GM21515 (cell line): ENCODE measurements around the gene ENOX1.

Source experiments
- ATAC-seq: cut with Tn5 transposase; IDR thresholded peaks from one replicate; pipeline ENCODE4 v1.9.1; 2021; ENCODE audit not compliant: unreplicated experiment

The ENOX1 gene

DNA sequence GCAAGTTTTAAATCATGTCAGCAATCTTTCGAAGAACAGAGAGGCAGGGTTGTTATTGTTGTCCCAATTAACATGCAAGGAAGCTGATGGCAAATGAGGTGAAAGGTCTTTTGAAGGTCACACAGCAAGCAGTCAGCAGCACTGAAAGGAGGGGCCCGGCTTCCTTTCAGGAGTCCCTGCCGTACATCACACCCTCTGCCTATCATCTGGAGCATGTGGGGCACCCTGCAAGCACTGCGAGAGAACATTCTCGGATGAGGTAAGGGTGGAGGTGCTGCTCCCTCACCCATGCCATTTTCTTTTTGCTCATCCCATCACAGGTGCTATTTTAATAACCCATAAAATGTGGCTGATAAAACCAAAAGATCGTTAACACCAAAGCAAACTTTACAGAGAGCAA, 111.2 kb downstream of the ENOX1 start:
- no peak for ATAC-seq

DNA sequence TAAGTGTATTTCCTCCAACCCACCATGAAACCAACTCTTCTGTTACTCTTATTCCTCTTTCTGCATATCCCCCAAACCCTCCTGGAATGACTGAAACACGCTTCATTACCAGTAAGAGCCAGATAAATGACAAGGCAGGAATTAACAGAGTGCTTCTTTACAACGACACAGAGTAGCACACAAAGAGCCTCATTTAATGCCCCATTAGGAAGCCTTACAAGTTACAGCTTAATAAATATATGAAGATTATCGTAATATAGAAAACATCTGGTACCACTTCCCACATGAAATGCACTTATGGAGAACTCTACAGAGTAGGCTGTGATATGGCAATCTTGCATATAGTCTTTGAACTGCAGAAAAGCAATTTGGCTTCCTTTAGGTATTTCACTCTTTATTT, 116.8 kb downstream of the ENOX1 start:
- no peak for ATAC-seq

DNA sequence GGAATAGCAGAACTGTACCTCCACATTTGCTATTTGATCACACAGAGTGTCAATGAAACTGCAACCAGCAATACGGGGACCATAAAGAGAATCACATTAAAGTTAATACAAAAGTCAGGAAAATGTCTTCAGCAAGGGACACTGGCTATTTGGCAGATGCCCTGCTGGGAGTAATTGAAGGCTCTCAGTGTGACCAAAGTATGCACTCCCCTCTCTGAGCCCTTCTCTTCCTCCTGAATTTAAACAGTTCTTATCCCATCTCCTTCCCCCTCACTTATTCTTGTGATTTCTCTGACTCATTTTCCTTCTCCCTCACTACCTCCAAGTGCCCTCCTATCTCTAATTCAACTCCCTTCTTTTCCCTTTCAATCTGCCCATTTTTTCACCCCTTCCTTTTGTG, 117.7 kb downstream of the ENOX1 start:
- ATAC-seq: no peak

DNA sequence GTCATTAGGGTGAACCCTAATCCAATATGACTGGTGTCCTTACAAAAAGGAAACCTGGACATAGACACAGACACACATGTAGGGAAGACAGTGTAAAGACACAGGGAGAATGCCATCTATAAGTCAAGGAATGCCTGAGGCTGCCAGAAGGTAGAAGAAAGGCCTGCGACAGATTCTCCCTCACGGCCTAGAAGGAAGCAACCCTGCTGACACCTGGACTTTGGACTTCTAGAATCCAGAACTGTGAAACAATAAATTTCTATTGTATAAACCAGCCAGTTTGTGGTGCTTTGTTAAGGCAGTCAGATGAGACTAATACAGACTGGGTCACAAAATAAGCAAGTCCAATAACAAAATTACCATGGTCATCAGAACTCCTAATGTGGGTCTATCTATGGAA, 120.4 kb downstream of the ENOX1 start:
- ATAC-seq: no peak

- ATAC-seq: no peak
Observed at GRCh38 chr13:43665388-43665787, 121.4 kb downstream of the ENOX1 start.

DNA sequence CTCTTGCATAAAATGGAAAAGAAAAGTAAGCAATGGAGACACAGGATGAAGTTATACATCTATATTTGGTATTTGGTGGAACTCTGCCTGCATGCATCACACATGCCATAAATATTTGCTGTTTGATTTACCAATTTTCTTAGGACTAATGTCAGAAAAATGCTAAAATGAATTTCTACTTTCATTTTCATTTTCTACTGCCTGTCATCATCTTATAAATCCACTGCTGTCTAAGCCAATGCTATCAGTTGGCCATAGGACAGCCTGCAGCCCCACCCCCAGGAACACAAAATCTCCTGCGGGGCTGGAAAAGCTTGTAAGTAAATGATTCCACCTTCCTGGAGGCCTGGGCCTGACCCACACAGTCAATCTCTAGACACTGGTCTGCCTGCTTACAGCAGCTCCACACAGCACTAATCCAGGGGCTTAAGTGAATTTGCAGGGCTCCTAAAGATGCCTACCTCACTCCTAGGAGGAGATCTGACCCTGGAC, 122.0 kb downstream of the ENOX1 start:
- ATAC-seq: no peak

- ATAC-seq: no peak
Observed at GRCh38 chr13:43663474-43664090, 123.2 kb downstream of the ENOX1 start.

- ATAC-seq: no peak
Observed at GRCh38 chr13:43662976-43663375, 123.8 kb downstream of the ENOX1 start.

GRCh38 chr13:43661161-43661830, 125.5 kb downstream of the ENOX1 start:
- ATAC-seq: no peak

- ATAC-seq: no peak
Observed at GRCh38 chr13:43657485-43657884, 129.3 kb downstream of the ENOX1 start.

- no peak for ATAC-seq
Observed at GRCh38 chr13:43653980-43654379, 132.8 kb downstream of the ENOX1 start.

- ATAC-seq: no peak
Observed at GRCh38 chr13:43653395-43653794, 133.4 kb downstream of the ENOX1 start.

GRCh38 chr13:43652760-43653159, 134.0 kb downstream of the ENOX1 start:
- no peak for ATAC-seq

- ATAC-seq: no peak
Observed at GRCh38 chr13:43650882-43651281, 135.9 kb downstream of the ENOX1 start.

DNA sequence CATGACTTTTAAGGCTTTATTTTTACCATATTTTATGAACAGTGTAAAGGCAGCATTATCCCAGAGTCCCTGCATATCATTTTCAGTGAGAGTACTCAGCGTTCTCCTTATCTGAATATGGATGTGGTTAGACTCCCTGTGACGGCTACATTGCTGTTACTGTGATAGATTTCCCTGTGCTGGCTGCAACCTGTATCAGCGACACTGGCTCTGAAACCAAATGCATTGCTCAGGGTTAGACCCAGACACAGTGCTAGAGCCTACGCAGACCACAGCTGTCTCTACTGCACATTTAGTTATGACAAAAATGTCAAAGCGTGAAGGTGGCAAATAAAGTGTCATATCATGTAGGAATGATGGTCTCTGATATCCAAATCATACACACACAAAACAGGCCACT, 138.0 kb downstream of the ENOX1 start:
- ATAC-seq: no peak

DNA sequence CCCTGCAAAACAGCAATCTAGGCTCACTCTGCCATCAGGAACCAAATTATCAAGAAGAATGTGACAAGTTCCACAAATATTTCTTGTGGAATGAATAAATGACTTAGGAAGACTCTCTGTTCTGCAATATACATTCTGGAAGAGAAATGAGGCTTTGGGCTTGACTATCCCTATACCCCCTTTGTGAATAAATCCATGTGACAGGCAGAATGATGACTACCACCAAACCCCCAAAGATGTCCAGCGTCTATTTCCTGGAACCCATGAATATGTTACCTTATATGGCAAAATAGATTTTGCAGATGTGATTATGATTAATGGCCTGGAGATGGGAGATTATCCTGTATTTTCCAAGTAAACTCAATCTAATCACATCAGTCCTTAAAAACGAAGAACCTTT, 139.3 kb downstream of the ENOX1 start:
- ATAC-seq: no peak

- ATAC-seq: no peak
Observed at GRCh38 chr13:43640476-43640875, 146.3 kb downstream of the ENOX1 start.

- no peak for ATAC-seq
Observed at GRCh38 chr13:43631106-43631505, 155.7 kb downstream of the ENOX1 start.

- no peak for ATAC-seq
Observed at GRCh38 chr13:43629691-43630480, 156.9 kb downstream of the ENOX1 start.

GRCh38 chr13:43626994-43627393, 159.8 kb downstream of the ENOX1 start:
- no peak for ATAC-seq

DNA sequence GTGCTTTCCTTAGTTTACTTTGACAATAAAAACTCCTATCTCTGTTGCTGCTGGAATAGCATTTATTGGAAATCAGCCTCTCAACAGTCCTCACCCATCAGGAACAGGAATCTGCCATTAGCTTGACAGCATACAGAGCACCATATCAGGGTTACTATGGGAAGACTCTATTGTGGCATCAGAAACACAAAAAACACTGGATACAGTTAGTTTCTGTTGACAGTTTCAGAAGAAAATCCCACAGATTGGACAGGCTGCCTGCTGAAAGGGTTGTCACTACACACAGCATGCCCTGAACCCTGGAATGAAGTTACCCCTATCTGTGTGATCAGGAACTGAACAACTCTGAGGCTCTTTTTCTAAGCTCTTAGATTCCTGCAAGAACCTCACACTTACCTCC, 172.7 kb downstream of the ENOX1 start:
- ATAC-seq: no peak
